ENCODE results near the gene ASCC1. TPM values are rescaled to one million over a fixed set of nuclear protein-coding genes. Genes with fewer than 3 reads are reported as not detected.
"Not testable (repeated sequence)": the region's sequence is repeated elsewhere in the genome, so short reads cannot be mapped to it uniquely, and the experiment has no call there.

Gene ASCC1
- total RNA-seq, 2 donors from 2014 or later = 17.7 to 17.9 TPM

GRCh38 chr10:72227826-72228225, 11.8 kb upstream of the ASCC1 start:
- DNase-seq (no peak), ATAC-seq (no peak)
- intact Hi-C loops (cut with DNase I, micrococcal nuclease) = loop anchor here in 1 of 2 donors (10.0 kb wide), 1 partner anchor 107 kb away; no protein-coding TSS in a partner anchor

DNA sequence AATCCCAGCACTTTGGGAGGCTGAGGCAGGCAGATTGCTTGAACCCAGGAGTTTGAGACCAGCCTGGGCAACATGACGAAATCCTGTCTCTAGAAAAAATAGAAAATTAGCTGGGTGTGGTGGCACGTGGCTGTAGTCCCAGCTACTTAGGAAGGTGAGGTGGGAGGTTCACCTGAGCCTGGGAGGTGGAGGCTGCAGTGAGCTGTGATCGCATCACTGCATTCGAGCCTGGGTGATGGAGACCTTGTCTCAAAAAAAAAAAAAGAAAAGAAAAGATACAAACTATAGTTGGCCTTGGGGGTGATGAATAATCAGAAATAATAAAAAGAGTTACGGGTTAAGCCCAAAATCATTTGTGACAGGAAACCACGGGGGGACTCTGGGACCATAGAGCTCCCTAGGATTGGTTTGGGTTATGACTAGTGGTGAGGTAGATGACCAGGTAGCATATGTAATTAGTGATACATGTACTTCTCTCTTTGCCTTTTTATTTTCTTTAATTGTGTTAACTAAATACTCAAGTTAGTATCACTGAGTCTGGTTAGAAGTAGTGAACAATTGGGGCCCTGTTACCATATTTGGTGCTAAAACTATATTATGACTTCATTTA, 10.4 kb upstream of the ASCC1 start:
- intact Hi-C loops (cut with DNase I, micrococcal nuclease) = loop anchor here in 1 of 2 donors (10.0 kb wide), 1 partner anchor 108 kb away; no protein-coding TSS in a partner anchor
- ATAC-seq (no peak), DNase-seq (no peak)

DNA sequence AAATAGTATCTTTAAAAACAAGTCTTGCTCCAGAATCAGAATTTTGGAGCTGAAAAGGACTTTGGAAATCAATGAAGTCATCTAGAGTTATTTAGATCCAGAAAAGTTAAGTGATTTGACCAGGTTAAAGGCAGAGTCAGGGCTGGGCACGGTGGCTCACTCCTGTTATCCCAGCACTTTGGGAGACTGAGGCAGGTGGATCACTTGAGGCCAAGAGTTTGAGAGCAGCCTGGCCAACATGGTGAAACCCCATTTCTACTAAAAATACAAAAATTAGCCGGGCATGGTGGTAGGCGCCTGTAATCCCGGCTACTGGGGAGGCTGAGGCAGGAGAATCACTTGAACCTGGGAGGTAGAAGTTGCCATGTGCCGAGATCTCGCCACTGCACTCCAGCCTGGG, 8.1 kb upstream of the ASCC1 start:
- DNase-seq, ATAC-seq: not testable (repeated sequence)
- intact Hi-C loops (cut with DNase I, micrococcal nuclease) = loop anchor here in 1 of 2 donors (10.0 kb wide), 1 partner anchor 111 kb away; no protein-coding TSS in a partner anchor

GRCh38 chr10:72223743-72224101, 7.6 kb upstream of the ASCC1 start:
- ATAC-seq (no peak), DNase-seq (no peak)
- intact Hi-C loops (cut with DNase I, micrococcal nuclease) = loop anchor here in 1 of 2 donors (10.0 kb wide), 1 partner anchor 111 kb away; no protein-coding TSS in a partner anchor

DNA sequence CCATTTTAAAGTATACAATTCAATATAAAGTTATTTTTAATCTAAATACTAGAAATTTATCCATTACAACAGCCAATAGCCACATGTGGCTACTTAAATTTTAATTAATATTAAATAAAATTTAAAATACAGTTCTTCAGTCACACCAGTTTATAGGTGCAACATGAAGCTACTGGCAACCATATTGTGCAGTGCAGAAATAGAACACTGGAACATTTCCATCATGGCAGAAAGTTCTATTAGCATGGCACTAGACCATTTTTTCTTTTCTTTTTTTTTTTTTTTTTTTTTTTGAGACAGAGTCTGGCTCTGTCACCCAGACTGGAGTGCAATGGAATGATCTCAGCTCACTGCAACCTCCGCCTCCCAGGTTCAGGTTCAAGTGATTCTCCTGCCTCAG, 5.2 kb upstream of the ASCC1 start:
- DNase-seq = no peak
- intact Hi-C loops (cut with DNase I, micrococcal nuclease) = loop anchor here in 1 of 2 donors (10.0 kb wide), 1 partner anchor 114 kb away; no protein-coding TSS in a partner anchor

GRCh38 chr10:72220637-72221036, 4.6 kb upstream of the ASCC1 start:
- intact Hi-C loops (cut with DNase I, micrococcal nuclease) = loop anchor here in 1 of 2 donors (10.0 kb wide), 1 partner anchor 114 kb away; no protein-coding TSS in a partner anchor
- DNase-seq (no peak), ATAC-seq (no peak)

More for the DNA sequence above, 5.2 kb upstream of the ASCC1 start:
- no peak for ATAC-seq

- intact Hi-C loops (cut with DNase I, micrococcal nuclease) = no loop called here
- ATAC-seq = no peak
- no peak for DNase-seq
Observed at GRCh38 chr10:72219235-72219814, 3.2 kb upstream of the ASCC1 start.

DNA sequence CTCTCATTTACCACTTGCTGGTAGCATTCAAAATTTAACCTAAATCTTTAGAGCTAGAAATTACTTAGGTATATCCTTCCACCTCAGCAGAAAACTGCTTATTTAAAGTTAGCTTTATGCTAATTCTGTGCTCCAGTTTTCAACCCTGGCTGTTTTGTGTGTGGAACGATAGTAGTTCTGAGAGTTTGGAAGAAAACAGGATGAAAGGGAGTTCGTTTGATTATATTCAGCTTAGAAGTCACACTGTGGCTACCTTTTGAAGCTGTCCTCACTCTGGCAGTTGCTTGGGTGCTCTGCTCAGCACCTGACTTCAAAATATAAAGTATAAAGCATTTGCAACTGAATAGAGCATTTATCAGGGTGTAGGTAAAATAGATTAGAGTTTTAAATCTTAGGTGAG, 2.6 kb upstream of the ASCC1 start:
- DNase-seq (no peak), ATAC-seq (no peak)
- intact Hi-C loops (cut with DNase I, micrococcal nuclease) = no loop called here

- DNase-seq (no peak), ATAC-seq (no peak)
- intact Hi-C loops (cut with DNase I, micrococcal nuclease) = no loop called here
Observed at GRCh38 chr10:72218325-72218724, 2.2 kb upstream of the ASCC1 start.

GRCh38 chr10:72211832-72212231, 4.2 kb downstream of the ASCC1 start:
- intact Hi-C loops (cut with DNase I, micrococcal nuclease); DNase-seq; ATAC-seq: not testable (repeated sequence)

DNA sequence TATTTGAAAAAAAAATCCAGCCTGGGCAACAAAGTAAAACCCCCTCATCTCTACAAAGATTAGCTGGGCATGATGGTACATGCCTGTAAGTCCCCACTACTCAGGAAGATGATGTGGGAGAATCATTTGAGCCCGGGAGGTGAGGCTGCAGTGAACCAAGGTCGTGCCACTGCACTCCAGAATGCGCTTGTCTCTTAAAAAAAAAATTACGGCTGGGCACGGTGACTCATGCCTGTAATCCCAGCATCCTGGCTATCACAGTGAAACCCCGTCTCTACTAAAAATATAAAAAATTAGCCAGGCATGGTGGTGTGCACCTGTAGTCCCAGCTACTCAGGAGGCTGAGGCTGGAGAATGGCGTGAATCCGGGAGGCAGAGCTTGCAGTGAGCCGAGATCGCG, 4.7 kb downstream of the ASCC1 start:
- ATAC-seq; DNase-seq; intact Hi-C loops (cut with DNase I, micrococcal nuclease): not testable (repeated sequence)

DNA sequence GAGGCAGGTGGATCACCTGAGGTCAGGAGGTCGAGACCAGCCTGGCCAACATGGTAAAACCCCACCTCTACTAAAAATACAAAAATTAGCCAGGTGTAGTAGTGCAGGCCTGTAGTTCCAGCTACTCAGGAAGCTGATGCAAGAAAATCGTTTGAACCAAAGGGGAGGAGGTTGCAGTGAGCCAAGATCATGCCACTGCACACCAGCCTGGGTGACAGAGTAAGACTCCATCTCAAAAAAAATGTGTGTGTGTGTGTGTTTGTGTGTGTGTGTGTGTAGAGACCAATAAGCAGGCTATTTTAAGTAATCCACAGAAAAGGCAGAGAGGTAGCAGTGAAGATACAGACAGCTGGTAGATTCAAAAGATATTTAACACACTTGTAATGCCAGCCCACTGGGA, 7.5 kb downstream of the ASCC1 start:
- intact Hi-C loops (cut with DNase I, micrococcal nuclease); ATAC-seq; DNase-seq: not testable (repeated sequence)

DNA sequence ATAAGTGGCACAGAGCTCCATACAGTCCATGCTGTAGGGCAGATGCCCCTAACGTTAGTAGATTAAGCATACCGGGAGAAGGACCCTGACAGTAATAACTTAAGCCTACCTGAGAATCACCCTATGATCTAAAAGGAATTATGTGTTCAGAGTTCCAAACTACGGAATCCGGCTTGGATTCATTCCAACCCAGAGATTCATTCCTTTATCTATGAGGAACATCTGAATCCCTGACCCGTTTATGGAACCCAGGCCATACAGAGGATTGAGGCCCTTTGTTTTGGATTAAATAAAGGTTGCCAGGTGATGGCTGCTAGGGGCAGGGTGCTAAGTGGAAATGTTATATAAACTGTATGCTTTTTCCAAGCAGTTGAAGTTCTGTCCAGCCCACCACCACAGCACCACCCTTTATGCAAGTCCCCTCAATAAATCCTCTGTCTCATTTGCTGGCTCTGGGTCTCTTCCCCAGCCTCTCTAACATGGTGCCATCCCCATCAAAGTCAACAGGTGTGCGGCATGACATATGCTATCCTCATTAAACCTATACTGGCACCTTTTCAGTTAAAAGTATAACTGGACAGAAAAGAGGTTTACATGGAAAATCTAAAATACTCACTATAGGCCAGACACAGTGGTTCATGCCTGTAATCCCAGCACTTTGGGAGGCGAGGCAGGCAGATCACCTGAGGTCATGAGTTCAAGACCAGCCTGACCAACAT, 9.4 kb downstream of the ASCC1 start:
- intact Hi-C loops (cut with DNase I, micrococcal nuclease) = no loop called here
- ATAC-seq = no peak
- DNase-seq = no peak

DNA sequence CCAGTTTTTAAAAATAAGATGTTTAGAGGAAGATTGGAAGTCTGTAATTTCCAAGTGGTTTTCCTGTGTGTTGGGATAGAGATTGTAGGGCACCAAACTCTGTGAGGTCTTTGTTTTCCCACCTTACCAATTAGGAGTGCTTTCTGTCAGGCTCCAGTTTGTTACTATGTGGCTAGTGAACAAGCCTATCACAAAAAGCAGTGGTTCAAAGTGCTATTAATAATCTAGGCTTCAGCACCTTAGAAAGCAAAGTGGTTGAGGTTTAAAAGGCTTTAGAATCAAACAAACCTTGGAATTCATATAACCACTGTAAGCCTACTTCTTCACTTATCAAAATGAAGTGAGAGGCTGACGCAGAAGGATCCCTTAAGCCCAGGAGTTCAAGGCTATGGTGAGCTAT, 11.4 kb downstream of the ASCC1 start:
- no peak for DNase-seq
- ATAC-seq = no peak
- intact Hi-C loops (cut with DNase I, micrococcal nuclease) = loop anchor here in 1 of 2 donors (5.0 kb wide), 1 partner anchor 92 kb away; no protein-coding TSS in a partner anchor

DNA sequence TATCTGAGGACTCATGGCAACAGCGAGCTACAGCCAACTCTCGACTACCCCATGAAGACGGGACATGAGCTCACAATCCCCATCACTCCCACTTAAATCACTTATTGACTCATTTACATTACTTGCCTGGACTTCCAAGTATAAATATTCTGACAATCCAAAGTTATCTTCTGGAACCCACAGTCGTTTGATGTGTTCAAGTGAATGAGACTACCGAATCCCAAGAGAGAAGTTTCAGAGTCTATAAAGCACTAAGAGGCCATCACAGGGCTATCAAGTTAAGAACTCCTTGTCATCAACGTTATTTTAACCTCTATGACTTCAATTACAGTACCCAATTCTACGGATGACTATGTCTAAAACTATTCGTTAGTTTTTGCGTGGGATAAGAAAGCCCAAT, 11.8 kb downstream of the ASCC1 start:
- DNase-seq (no peak), ATAC-seq (no peak)
- intact Hi-C loops (cut with DNase I, micrococcal nuclease) = loop anchor here in 1 of 2 donors (5.0 kb wide), 1 partner anchor 92 kb away; no protein-coding TSS in a partner anchor

DNA sequence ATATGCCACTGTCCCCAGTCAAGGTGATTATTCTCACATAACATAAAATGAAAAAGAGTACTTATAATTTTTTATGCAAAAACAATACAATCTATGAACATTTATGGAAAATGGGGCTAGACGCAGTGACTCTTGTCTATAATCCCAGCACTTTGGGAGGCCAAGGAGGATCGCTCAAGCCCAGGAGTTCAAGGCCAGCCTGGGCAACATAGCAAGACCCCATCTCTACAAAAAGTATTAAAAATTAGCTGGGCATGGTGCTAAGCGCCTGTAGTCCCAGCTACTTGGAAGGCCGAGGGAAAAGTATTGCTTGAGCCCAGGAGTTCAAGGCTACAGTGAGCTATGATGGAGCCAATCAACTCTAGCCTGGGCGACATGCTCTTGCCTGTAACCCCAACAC, 14.8 kb downstream of the ASCC1 start:
- intact Hi-C loops (cut with DNase I, micrococcal nuclease) = loop anchor here in 1 of 2 donors (5.0 kb wide), 1 partner anchor 89 kb away; no protein-coding TSS in a partner anchor
- DNase-seq (no peak), ATAC-seq (no peak)

GRCh38 chr10:72200883-72201282, 15.2 kb downstream of the ASCC1 start:
- ATAC-seq = no peak
- intact Hi-C loops (cut with DNase I, micrococcal nuclease) = loop anchor here in 1 of 2 donors (5.0 kb wide), 1 partner anchor 89 kb away; no protein-coding TSS in a partner anchor

GRCh38 chr10:72194949-72195348, 21.1 kb downstream of the ASCC1 start:
- DNase-seq (no peak), ATAC-seq (no peak)
- intact Hi-C loops (cut with DNase I, micrococcal nuclease) = no loop called here

More at GRCh38 chr10:72200883-72201282, 15.2 kb downstream of the ASCC1 start:
- no peak for DNase-seq

- intact Hi-C loops (cut with DNase I, micrococcal nuclease) = no loop called here
- DNase-seq (no peak), ATAC-seq (no peak)
Observed at GRCh38 chr10:72186982-72187330, 29.1 kb downstream of the ASCC1 start.
